CMK (cell line): Measurements from ENCODE around the gene TLCD5.

Experiments used
- DNase-seq: peaks from one replicate; pipeline ENCODE4 v3.0.0-alpha.2; 2010; ENCODE audit warnings: low read depth

Gene TLCD5

DNA sequence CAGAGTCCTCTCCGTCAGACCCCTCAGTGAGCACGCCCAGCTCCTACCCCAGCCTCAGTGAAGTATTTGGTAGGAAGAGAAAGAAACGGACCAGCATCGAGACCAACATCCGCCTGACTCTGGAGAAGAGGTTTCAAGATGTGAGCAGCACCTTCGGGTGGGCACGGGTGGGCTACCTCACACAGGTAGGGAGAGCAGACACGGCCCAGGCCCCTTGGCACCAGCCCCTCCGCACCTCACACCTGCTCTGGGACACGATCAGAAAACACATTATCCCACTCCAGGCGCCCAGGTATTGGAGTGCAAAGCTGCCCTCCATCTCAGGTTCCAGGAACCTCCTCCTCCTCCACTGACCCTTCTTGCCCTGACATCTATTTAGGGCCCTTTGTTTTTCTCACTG is 17.6 kb upstream of the TLCD5 start:
- DNase-seq: no peak

- no peak for DNase-seq
Measured at GRCh38 chr11:120308081-120308480, 17.0 kb upstream of the TLCD5 start.

DNA sequence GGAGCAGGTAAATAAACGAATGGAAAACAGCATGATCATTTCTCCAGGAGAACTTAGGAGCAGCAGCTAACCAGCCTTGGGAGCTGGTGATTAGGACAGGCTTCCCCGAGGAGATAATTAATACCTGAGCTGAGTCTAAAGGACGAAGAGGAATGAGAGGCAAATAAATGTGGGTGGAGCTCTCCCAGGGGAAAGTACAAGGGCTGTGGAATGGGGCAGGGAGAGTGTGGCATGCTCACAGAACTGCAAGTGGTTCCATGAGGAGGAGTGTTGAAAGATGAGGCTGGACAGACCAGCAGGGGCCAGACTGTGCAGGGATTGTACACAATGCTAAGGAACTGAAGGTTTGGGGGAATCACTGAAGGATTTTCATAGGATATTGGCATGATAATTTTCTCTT is 14.2 kb upstream of the TLCD5 start:
- DNase-seq: no peak

GRCh38 chr11:120314861-120315260 is 10.2 kb upstream of the TLCD5 start:
- no peak for DNase-seq

GRCh38 chr11:120316880-120317688 is 8.0 kb upstream of the TLCD5 start:
- no peak for DNase-seq

DNA sequence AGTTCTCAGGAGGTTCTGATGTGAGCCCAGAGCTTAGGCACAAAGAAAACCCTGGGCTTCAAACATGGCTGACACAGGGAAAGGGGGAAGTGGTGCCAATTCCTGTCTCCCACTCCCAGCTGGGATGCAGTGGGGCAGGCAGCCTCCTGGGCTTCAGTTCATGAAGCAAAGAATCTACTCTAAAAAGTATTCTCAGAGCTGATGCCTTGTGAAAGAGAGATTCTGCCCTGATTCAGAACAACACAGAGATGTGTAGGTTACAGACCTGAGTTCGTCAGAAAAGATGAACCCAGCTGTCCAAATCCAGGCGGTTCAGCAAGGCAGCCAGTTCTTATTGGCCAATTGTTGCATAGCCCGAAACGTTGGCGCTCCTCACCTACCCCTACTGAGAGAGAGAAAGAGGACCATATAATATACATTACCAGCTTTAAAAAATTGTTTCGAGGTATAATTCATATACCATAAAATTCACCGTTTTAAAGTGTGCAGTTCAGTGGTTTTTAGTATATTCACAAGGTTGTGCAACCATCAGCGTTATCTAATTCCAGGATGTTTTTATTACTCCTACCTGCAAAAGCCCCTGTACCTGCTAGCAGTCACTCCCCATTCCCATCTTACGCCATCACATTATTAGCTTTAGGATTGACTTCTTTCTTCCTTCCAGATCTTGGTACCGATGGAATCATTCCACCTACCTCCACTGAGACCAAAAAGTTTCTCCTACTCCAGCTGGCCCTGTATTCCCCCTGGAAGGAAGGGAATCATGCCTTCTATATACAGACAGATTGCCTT is 7.2 kb upstream of the TLCD5 start:
- DNase-seq: no peak

DNA sequence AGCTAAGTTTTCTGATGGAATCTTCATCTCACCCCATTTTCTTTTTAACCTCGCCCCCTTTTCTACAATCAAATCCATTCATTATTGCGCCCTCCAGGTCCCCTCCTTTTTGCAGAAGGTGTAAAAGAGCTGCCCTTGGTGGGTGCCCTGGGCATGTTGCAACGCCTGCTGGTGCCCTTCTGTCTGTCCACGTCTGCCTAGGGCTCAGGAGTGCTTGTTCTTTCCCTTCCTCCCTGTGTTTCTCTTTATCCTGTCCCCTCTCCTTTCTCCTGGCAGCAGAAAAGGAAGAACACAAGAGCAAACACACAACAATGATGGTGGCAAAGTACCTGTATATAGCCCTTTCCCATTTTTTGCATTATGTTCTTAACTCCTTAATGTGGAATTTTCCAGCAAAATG is 6.2 kb upstream of the TLCD5 start:
- DNase-seq: no peak

- DNase-seq: no peak
Measured at GRCh38 chr11:120326228-120326627, 1.1 kb downstream of the TLCD5 start.

- DNase-seq: no peak
Measured at GRCh38 chr11:120326845-120327281, 1.8 kb downstream of the TLCD5 start.

- DNase-seq: no peak
Measured at GRCh38 chr11:120327311-120327710, 2.2 kb downstream of the TLCD5 start.

GRCh38 chr11:120329556-120329955 is 4.5 kb downstream of the TLCD5 start:
- DNase-seq: no peak

- DNase-seq: no peak
Measured at GRCh38 chr11:120330045-120330444, 4.9 kb downstream of the TLCD5 start.

DNA sequence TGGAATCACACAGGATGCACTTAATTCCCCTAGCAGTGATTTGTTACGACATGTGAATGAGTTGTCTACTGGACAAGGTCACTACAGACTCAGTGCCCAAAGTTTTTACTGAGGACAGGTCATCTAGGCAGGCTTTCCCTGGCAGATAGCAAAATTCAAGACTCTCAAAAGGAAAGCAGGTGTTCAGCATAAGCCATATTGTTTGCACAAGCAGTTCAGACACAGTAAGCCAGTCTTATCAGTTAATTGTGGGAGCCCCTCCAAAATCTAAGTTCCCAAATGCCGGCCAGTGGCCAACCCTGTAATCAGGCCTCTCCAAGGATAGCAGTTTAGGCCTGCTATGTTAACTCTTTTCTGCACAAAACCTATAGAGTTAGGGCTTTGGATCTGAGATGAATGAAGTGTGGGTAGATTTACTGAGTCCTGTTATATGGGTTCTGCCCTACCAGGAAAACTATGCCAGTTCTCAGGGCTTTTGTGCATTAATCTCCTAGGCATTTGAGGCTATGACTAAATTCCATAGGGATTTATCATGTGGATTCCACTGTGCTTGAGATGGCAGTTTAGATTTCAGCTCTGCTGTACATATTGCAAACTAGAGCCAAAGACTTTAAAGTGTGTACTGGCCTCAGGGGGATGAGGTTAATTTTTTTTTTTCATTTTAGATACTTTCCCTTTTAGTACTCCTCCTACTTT is 6.3 kb downstream of the TLCD5 start:
- no peak for DNase-seq

DNA sequence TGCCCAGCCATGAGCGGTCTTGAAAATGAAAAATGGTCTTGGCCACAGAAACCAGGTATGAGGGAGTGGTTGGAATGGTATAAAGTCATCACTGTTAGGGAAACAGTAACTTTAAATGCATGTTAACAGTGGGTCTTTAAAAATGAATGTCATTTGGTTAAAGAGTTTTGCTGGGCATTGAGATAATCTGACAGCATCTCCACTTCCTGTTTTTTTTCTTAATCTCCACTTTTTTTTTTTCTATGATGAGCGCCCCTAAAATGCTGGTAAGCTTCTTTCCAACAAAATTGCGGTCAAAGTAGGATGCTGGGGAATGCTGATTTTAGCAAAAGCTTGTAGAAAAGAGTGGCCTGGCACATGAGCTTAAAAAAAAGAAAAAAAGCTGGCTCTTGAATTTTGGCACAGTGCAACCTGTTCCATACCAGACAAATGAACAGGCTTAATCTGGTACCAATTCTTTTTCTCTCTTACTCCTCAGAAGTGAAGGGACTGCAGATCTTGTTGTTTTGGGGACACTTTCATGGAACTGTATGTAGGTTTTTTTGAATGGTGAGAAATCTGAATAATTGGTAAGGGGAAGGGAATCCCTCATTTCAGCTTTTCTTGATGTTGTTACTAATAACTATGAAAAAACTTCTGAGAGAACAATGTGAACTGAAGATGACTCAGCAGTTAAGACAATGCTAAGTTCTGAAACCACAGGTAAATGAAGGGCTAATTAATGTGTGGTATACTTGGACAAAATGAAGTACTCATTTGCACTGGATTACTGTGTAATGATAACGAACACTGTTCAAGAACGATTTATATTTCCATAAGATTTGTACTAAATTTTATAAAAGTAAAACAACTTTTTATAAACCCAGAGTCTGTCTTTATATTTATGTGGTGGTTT is 8.0 kb downstream of the TLCD5 start:
- no peak for DNase-seq

DNA sequence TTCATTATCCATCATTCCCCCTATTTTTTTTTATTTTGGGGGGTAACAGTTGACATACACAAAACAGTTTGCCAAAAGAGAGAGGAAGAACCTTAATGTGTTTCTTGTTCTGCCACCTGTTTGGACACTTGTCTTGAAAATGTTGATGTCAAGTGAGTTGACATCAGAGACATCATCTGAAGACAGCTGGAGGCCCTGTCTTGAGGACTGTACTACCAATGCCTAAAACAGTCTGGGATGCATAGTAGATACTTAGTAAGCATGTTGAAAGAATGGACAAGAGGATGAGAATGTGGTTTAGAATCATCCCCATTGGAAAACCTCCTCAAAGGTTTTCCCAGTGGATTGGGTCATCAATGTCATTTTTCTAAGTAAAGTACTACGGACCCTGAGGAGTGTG is 8.7 kb downstream of the TLCD5 start:
- DNase-seq: no peak

GRCh38 chr11:120334332-120334731 is 9.2 kb downstream of the TLCD5 start:
- no peak for DNase-seq

- peak; percentile 78 for DNase-seq
Measured at GRCh38 chr11:120334894-120335462, 9.9 kb downstream of the TLCD5 start.

- no peak for DNase-seq
Measured at GRCh38 chr11:120335556-120335907, 10.4 kb downstream of the TLCD5 start.

GRCh38 chr11:120335908-120336640 is 11.0 kb downstream of the TLCD5 start, which contains the start of gene ARHGEF12:
ARHGEF12 (plus strand) TSS chr11:120336413; CDS start chr11:120337244, 831 bp downstream.
- peak; percentile 94 for DNase-seq

DNA sequence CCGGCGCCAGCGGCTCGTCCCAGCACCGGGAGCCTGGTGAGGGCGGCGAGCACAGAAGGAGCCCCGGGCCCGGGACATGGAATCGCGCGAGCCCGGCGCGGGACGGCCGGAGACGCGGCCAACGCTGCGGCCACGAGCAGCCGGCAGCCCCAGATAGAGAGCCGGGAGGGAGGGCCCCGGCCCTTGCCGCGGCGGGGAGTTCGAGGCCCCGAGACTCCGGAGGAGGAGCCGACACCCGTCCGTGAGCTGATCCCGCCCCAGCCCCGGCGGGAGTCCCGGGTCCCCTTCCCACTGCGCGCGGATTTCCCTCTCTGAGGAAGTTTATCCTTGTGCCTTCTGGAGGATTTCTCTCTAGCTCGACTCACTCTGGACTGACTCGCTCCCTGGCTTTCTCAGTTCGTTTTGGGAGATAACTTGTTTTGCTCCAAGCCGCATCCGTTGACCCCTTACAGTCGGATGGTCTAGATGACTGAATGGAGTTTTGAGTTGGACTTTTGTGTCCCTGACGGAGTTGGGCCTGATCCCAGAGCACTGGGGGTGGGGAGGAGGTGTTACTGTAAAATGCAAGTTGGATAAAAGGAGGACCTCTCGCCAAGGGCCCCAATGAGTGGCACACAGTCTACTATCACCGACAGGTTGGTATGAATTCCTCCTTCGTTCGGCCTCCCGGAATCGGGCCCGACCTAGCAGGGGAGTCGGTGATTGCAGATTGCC is 11.7 kb downstream of the TLCD5 start:
- no peak for DNase-seq
